ENCODE results near the gene POC1B.

Gene POC1B

DNA sequence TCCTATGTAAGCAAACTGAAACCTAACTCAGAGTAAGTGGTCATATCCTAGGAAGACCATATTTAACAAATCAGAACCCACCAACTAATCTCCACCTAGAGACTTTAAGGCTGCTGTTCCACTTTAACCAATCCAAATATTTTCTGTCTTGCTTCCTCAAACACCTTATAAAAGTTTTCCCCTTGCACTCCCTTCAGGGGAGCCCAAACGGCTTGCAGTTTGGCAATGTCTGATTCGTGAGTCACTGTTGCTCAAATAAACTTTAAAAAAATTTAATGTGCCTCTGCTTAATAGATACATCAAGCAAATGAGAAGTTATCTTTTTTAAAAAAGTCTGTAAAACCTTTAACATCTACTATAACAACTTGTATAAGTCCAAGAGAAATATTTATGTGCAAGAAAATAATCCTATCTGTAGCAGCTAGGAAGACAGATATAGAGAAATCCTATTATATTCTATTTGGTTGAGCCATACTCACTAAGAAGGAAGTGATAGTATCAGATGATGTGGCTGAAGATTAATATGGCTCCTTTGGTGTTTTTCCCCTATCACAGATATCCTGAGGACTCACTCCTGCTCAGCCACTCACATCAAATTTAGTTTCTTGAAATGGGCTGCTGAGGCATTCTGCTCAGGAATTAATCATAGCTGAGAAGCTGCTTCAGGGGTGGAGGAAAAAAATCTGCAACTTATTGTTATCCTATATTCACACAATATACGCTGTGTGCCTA is 108.4 kb downstream of the POC1B start:
- Histone ChIP-seq H3K36me3 (ENCODE audit: control insufficient read depth, insufficient read depth, low read length) (no peaks in the 10 kb centered on the region), H3K4me3 (ENCODE audit: low read depth, low read length) (no peak overlapping the region), H3K27me3 (ENCODE audit: control insufficient read depth, insufficient read depth, low read length) (no peaks in the 10 kb centered on the region), H3K79me2 (no peaks in the 10 kb centered on the region), H3K4me2 (ENCODE audit: low read length) (no peak overlapping the region), H3K9ac (no peak overlapping the region), H3K27ac (no peak overlapping the region), H3K4me1 (no peaks in the 10 kb centered on the region), H2AFZ (no peak overlapping the region), H3K9me3 (ENCODE audit: control insufficient read depth, low read length) (no peaks in the 10 kb centered on the region)
- TF ChIP-seq, protein P1, sequence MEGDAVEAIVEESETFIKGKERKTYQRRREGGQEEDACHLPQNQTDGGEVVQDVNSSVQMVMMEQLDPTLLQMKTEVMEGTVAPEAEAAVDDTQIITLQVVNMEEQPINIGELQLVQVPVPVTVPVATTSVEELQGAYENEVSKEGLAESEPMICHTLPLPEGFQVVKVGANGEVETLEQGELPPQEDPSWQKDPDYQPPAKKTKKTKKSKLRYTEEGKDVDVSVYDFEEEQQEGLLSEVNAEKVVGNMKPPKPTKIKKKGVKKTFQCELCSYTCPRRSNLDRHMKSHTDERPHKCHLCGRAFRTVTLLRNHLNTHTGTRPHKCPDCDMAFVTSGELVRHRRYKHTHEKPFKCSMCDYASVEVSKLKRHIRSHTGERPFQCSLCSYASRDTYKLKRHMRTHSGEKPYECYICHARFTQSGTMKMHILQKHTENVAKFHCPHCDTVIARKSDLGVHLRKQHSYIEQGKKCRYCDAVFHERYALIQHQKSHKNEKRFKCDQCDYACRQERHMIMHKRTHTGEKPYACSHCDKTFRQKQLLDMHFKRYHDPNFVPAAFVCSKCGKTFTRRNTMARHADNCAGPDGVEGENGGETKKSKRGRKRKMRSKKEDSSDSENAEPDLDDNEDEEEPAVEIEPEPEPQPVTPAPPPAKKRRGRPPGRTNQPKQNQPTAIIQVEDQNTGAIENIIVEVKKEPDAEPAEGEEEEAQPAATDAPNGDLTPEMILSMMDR (IDR thresholded peaks at IDR 0.05) = no peak

DNA sequence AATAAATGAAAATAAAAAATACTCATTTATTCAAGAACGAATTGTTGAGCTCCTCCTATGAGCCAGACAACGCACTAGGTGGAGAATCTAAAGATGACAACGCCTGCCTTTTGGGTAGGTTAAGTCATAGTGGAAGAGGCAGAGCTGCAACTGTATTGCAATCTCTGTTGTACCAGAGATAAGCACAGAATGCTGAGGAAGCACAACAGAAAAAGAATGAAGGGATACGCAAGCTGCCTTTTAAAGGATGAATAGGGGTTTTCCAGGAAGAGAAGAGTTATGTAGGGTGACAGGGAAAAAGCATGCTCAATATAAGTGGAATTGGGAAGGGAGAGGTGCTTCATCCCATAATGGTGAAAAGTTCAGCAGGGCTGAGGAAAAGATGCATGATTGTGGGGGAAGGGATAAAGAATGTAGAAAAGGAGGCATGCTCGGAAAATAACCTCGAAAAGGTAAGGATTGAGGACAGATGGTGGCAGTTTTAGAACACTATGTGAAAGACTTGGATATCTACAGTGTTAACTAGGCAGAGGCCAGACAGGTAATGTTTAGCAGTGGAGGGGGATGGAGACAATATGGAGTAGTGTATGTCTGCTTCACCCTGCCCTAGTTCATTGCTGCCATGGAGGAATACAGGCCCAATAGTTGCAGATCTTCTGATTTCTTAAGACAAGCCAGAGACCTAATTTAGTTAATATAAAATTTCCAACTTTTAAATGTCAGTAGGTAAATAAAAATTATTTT is 109.6 kb downstream of the POC1B start:
- Histone ChIP-seq H3K9me3 (ENCODE audit: control insufficient read depth, low read length) (no peaks in the 10 kb centered on the region), H3K27me3 (ENCODE audit: control insufficient read depth, insufficient read depth, low read length) (no peaks in the 10 kb centered on the region), H3K36me3 (ENCODE audit: control insufficient read depth, insufficient read depth, low read length) (no peaks in the 10 kb centered on the region), H3K4me2 (ENCODE audit: low read length) (no peak overlapping the region), H3K27ac (no peak overlapping the region), H2AFZ (no peak overlapping the region), H3K4me3 (ENCODE audit: low read depth, low read length) (no peak overlapping the region), H3K9ac (no peak overlapping the region), H3K79me2 (no peaks in the 10 kb centered on the region), H3K4me1 (no peaks in the 10 kb centered on the region)
- TF ChIP-seq, protein P1 (IDR thresholded peaks at IDR 0.05) = no peak

DNA sequence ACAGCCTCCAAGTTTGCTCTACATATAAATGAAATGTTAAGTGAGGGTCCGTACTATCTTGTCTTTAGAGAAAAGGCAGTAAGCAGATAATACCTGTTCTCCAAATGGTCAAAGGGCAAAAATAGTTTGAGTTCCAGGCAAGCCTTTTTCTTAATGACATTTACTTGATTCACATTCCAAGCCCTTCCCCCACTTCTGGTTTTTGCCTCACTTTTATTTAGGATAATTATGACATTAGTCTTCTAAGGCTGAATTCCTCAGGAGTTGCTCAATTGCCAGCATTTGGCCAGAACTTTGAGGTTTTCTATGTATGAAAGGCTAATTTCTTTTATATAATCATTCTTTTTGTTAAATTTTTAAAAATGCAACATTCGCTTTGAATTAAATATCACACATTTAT is 111.0 kb downstream of the POC1B start:
- no peak overlapping the region for H2AFZ ChIP-seq
- H3K36me3 ChIP-seq (ENCODE audit: control insufficient read depth, insufficient read depth, low read length) = no peaks in the 10 kb centered on the region
- H3K4me3 ChIP-seq (ENCODE audit: low read depth, low read length) = no peak overlapping the region
- H3K9ac ChIP-seq = no peak overlapping the region
- H3K9me3 ChIP-seq (ENCODE audit: control insufficient read depth, low read length) = no peaks in the 10 kb centered on the region
- no peaks in the 10 kb centered on the region for H3K27me3 ChIP-seq (ENCODE audit: control insufficient read depth, insufficient read depth, low read length)
- no peak overlapping the region for H3K4me2 ChIP-seq (ENCODE audit: low read length)
- H3K4me1 ChIP-seq = no peaks in the 10 kb centered on the region
- no peak overlapping the region for H3K27ac ChIP-seq
- TF ChIP-seq, protein P1 (IDR thresholded peaks at IDR 0.05) = no peak
- no peaks in the 10 kb centered on the region for H3K79me2 ChIP-seq

DNA sequence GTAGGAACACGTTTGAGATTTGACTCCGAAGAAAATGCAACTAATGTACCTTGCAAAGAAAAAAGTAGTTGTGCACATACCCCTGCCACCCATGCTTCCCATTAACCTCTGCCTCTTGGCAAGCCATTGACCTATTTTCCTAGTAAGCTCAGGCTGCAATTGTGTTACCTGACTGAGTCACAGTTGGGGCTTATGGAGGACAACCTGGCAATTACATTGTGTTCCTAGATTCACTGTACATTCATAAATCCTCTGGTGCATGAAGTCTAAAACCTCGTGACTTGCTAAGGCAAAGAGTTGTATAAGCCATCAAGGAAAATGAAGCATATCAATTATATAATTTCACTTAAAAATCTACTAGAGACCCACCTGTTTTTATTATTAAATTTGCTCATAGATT is 111.5 kb downstream of the POC1B start:
- no peak overlapping the region for H3K9ac ChIP-seq
- no peak overlapping the region for H3K27ac ChIP-seq
- no peaks in the 10 kb centered on the region for H3K79me2 ChIP-seq
- no peak overlapping the region for H3K4me2 ChIP-seq (ENCODE audit: low read length)
- no peaks in the 10 kb centered on the region for H3K36me3 ChIP-seq (ENCODE audit: control insufficient read depth, insufficient read depth, low read length)
- TF ChIP-seq, protein P1 (IDR thresholded peaks at IDR 0.05) = no peak
- no peak overlapping the region for H3K4me3 ChIP-seq (ENCODE audit: low read depth, low read length)
- H3K27me3 ChIP-seq (ENCODE audit: control insufficient read depth, insufficient read depth, low read length) = no peaks in the 10 kb centered on the region
- no peak overlapping the region for H2AFZ ChIP-seq
- H3K9me3 ChIP-seq (ENCODE audit: control insufficient read depth, low read length) = no peaks in the 10 kb centered on the region
- H3K4me1 ChIP-seq = no peaks in the 10 kb centered on the region
